ENCODE measurements around the gene ROMO1. TPM values are rescaled to one million over a fixed set of nuclear protein-coding genes. Genes with fewer than 3 reads are reported as not detected.
A peak's percentile ranks its signal among the peaks of the same experiment; 100 is the strongest.

ROMO1 gene
- polyA plus RNA-seq, 1 donor from 2014 or later = 514 TPM

- no peak for TF ChIP-seq MXI1 (conservative IDR thresholded peaks at IDR 0.05; ENCODE audit: poor library complexity, severe bottlenecking)
- no peak for TF ChIP-seq REST (IDR thresholded peaks at IDR 0.05; ENCODE audit: borderline replicate concordance)
- peak; percentile 52 for TF ChIP-seq CTCF (IDR thresholded peaks at IDR 0.05; ENCODE audit: poor library complexity, severe bottlenecking)
- TF ChIP-seq EP300 (conservative IDR thresholded peaks at IDR 0.05; ENCODE audit: poor library complexity, severe bottlenecking) = no peak
- no peak for TF ChIP-seq TAF1 (IDR thresholded peaks at IDR 0.05; ENCODE audit: low read depth)
- no peak for TF ChIP-seq EZH2 (IDR thresholded peaks at IDR 0.05; ENCODE audit: borderline replicate concordance, insufficient read depth, low read length, poor library complexity, severe bottlenecking)
- no peak for TF ChIP-seq SMC3 (conservative IDR thresholded peaks at IDR 0.05; ENCODE audit: poor library complexity)
- no peak for TF ChIP-seq POLR2AphosphoS5 (IDR thresholded peaks at IDR 0.05)
- peaks cover 19% of the 10 kb centered on the region for H3K36me3 ChIP-seq (ENCODE audit: insufficient read depth, low read length)
- no peaks in the 10 kb centered on the region for H3K9me3 ChIP-seq (ENCODE audit: low read length)
- no peaks in the 10 kb centered on the region for H3K27me3 ChIP-seq (ENCODE audit: insufficient read depth, low read depth, low read length)
- peak overlapping the region; percentile 93 for H3K4me2 ChIP-seq (ENCODE audit: low read length)
- peak overlapping the region; percentile 100 for H3K9ac ChIP-seq (ENCODE audit: low read length)
- no peak overlapping the region for H2AFZ ChIP-seq (ENCODE audit: low read depth, low read length)
- no peak overlapping the region for H3K27ac ChIP-seq (ENCODE audit: low read length)
- no peaks in the 10 kb centered on the region for H3K9me2 ChIP-seq (ENCODE audit: insufficient read depth, low read length)
- peaks cover 64% of the 10 kb centered on the region for H3K79me2 ChIP-seq (replicated peaks; ENCODE audit: insufficient read depth, low read length)
- peaks cover 34% of the 10 kb centered on the region for H4K20me1 ChIP-seq (ENCODE audit: insufficient read depth)
- peak overlapping the region; percentile 86 for H3K4me3 ChIP-seq (ENCODE audit: low read length)
- H3F3A ChIP-seq (ENCODE audit: insufficient read depth, low read length, poor library complexity, severe bottlenecking) = no peaks in the 10 kb centered on the region
These were observed 40.3 kb downstream of the ROMO1 start for GRCh38 chr20:35739294-35740163.

GRCh38 chr20:35741892-35742740 is 42.9 kb downstream of the ROMO1 start, which contains the start of gene RBM39:
RBM39 (minus strand) TSS chr20:35742260; CDS start chr20:35740874, 1,386 bp downstream.
- Histone ChIP-seq H3F3A (ENCODE audit: insufficient read depth, low read length, poor library complexity, severe bottlenecking) (no peaks in the 10 kb centered on the region), H3K4me2 (ENCODE audit: low read length) (peak within 1 kb of the TSS; percentile 84), H3K27ac (ENCODE audit: low read length) (peak within 1 kb of the TSS; percentile 100), H3K79me2 (replicated peaks; ENCODE audit: insufficient read depth, low read length) (peaks cover 42% of the 10 kb centered on the region), H3K27me3 (ENCODE audit: insufficient read depth, low read depth, low read length) (no peaks in the 10 kb centered on the region), H3K9me2 (ENCODE audit: insufficient read depth, low read length) (no peaks in the 10 kb centered on the region), H3K4me3 (ENCODE audit: low read length) (peak within 1 kb of the TSS; percentile 86), H3K9me3 (ENCODE audit: low read length) (no peaks in the 10 kb centered on the region), H3K9ac (ENCODE audit: low read length) (peak within 1 kb of the TSS; percentile 100), H3K36me3 (ENCODE audit: insufficient read depth, low read length) (peaks cover 13% of the 10 kb centered on the region), H4K20me1 (ENCODE audit: insufficient read depth) (peaks cover 17% of the 10 kb centered on the region), H2AFZ (ENCODE audit: low read depth, low read length) (peak within 1 kb of the TSS; percentile 71)
- TF ChIP-seq TAF1 (IDR thresholded peaks at IDR 0.05; ENCODE audit: low read depth) (peak; percentile 94), MXI1 (conservative IDR thresholded peaks at IDR 0.05; ENCODE audit: poor library complexity, severe bottlenecking) (peak; percentile 48), EZH2 (IDR thresholded peaks at IDR 0.05; ENCODE audit: borderline replicate concordance, insufficient read depth, low read length, poor library complexity, severe bottlenecking) (no peak), SMC3 (conservative IDR thresholded peaks at IDR 0.05; ENCODE audit: poor library complexity) (peak; percentile 48), EP300 (conservative IDR thresholded peaks at IDR 0.05; ENCODE audit: poor library complexity, severe bottlenecking) (peak; percentile 89), RAD21 (conservative IDR thresholded peaks at IDR 0.05) (no peak), POLR2AphosphoS5 (IDR thresholded peaks at IDR 0.05) (peak; percentile 98), REST (IDR thresholded peaks at IDR 0.05; ENCODE audit: borderline replicate concordance) (peak; percentile 88), CTCF (IDR thresholded peaks at IDR 0.05; ENCODE audit: poor library complexity, severe bottlenecking) (peak; percentile 75)

Measured in neural cell (in vitro differentiated cells).